GM12878 (cell line): ENCODE measurements around the gene DDIT3. TPM values are rescaled to one million over a fixed set of nuclear protein-coding genes. Genes with fewer than 3 reads are reported as not detected.

Experiments used
- CREM ChIP-seq: IDR thresholded peaks from 2 replicates; pipeline ENCODE4 v1.6.1; 2014; ENCODE audit warnings: antibody characterized with exemption, low read depth
- ETV6 ChIP-seq, 2 experiments: fragments of 450-650 bp in 1 of 2; IDR thresholded peaks in 1 of 2; conservative IDR thresholded peaks in 1 of 2; 2 replicates each; pipeline ENCODE4 v1.6.1; 2014; ENCODE audit warnings: antibody characterized with exemption in 1 of 2, borderline replicate concordance in 1 of 2, low read depth in 1 of 2, mild to moderate bottlenecking in 1 of 2, moderate library complexity in 1 of 2
- EZH2 ChIP-seq: IDR thresholded peaks from 2 replicates; pipeline ENCODE4 v1.6.1; 2012; ENCODE audit warnings: low read depth, mild to moderate bottlenecking, control low read depth, inconsistent platforms, low read length, borderline replicate concordance; ENCODE audit not compliant: control insufficient read depth
- IRF4 ChIP-seq: IDR thresholded peaks from 2 replicates; pipeline ENCODE4 v1.6.1; 2011; ENCODE audit warnings: low read depth, low read length
- NR2F1 ChIP-seq: fragments of 450-650 bp; conservative IDR thresholded peaks from 2 replicates; pipeline ENCODE4 v1.6.1; 2017; ENCODE audit warnings: mild to moderate bottlenecking
- PKNOX1 ChIP-seq: fragments of 450-650 bp; IDR thresholded peaks from 2 replicates; pipeline ENCODE4 v1.6.1; 2016; ENCODE audit warnings: mild to moderate bottlenecking
- ZNF207 ChIP-seq: fragments of 450-650 bp; IDR thresholded peaks from 2 replicates; pipeline ENCODE4 v1.6.1; 2014; ENCODE audit warnings: antibody characterized with exemption, mild to moderate bottlenecking, borderline replicate concordance
- ZZZ3 ChIP-seq: IDR thresholded peaks from 2 replicates; pipeline ENCODE4 v1.6.1; 2011; ENCODE audit warnings: low read depth; ENCODE audit not compliant: control insufficient read depth, insufficient read length
- polyA plus RNA-seq, 11 experiments: library from polyadenylated mRNA; depleted of rRNA in 4 of 11; unstranded in 6 of 11; stranded (reverse) in 5 of 11; fragments of >200 nt; fragmentation: Nextera tagmentation in 4 of 11; fragmentation: Illumina TruSeq in 1 of 11; extraction: Ambion mirVana in 4 of 11; extraction: Trizol in 1 of 11; gene quantifications; 1 replicate in 1 of 11; 2 replicates in 10 of 11; pipeline versions ENCODE4 v1.2.1 to v1.2.3, GENCODE V29; 2011 to 2016; ENCODE audit warnings: inconsistent platforms in 2 of 11, missing spikeins in 2 of 11, low read depth in 1 of 11
- total RNA-seq, 4 experiments: library from RNA; depleted of rRNA in 3 of 4; stranded (reverse); fragments of >200 nt in 3 of 4; fragmentation: Illumina TruSeq in 1 of 4; extraction: Trizol in 1 of 4; gene quantifications; 2 replicates each; pipeline versions ENCODE4 v1.2.1 to v1.2.3, GENCODE V29; 2013 to 2021
- TF ChIP-seq, protein P1 (sequence below): fragments of 450-650 bp; IDR thresholded peaks from 2 replicates; pipeline ENCODE4 v1.6.1; 2017; ENCODE audit warnings: antibody characterized with exemption, mild to moderate bottlenecking, moderate library complexity
- TF ChIP-seq, protein P2 (sequence below): IDR thresholded peaks from 2 replicates; pipeline ENCODE4 v1.6.1; 2012; ENCODE audit warnings: mild to moderate bottlenecking, low read depth, low read length
- TF ChIP-seq, protein P3 (sequence below): fragments of 450-650 bp; IDR thresholded peaks from 2 replicates; pipeline ENCODE4 v1.6.1; 2017; ENCODE audit warnings: mild to moderate bottlenecking, moderate library complexity
- TF ChIP-seq, protein P4 (sequence below): fragments of 450-650 bp; IDR thresholded peaks from 2 replicates; pipeline ENCODE4 v1.6.1; 2018; ENCODE audit warnings: mild to moderate bottlenecking, low read depth, moderate library complexity; ENCODE audit not compliant: partially characterized antibody

Gene DDIT3
- total and polyA plus RNA-seq, 10 of the 15 experiments (the other 5 are each of a cell fraction or from before 2014, with no cell fraction given), result 9.2 to 28.9 (median 15.5) TPM

DNA sequence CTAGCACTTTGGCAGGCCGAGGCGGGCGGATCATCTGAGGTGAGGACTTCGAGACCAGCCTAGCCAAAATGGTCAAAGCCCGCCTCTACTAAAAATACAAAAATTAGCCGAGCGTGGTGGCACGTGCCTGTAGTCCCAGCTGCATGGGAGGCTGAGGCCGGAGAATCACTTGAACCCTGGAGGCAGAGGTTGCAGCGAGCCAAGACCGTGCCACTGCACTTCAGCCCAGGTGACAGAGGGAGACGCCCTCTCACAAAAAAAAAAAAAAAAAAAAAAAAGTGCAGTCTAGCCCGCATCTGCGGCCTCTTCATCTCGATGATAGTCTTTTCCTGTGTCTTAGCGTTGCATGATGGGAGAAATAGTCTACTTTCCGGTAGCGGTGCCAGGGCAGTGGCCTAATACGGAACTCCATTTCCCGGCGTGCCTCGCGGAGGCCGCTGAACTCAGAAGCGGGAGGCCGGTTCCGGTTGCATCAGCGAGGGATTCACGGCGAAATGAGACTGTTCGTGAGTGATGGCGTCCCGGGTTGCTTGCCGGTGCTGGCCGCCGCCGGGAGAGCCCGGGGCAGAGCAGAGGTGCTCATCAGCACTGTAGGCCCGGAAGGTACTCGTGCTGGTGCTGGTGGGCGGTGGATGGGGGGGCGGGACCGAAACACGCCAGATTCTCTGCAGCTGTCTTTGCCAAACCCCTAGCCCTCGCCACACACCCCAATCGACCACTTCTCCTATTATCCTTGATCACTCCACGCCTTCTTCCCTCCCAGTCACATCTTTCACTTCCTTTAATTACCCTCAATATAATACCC is 32.5 kb downstream of the DDIT3 start, which contains the start of gene MARS1 (continued):
- TF ChIP-seq, protein P1, sequence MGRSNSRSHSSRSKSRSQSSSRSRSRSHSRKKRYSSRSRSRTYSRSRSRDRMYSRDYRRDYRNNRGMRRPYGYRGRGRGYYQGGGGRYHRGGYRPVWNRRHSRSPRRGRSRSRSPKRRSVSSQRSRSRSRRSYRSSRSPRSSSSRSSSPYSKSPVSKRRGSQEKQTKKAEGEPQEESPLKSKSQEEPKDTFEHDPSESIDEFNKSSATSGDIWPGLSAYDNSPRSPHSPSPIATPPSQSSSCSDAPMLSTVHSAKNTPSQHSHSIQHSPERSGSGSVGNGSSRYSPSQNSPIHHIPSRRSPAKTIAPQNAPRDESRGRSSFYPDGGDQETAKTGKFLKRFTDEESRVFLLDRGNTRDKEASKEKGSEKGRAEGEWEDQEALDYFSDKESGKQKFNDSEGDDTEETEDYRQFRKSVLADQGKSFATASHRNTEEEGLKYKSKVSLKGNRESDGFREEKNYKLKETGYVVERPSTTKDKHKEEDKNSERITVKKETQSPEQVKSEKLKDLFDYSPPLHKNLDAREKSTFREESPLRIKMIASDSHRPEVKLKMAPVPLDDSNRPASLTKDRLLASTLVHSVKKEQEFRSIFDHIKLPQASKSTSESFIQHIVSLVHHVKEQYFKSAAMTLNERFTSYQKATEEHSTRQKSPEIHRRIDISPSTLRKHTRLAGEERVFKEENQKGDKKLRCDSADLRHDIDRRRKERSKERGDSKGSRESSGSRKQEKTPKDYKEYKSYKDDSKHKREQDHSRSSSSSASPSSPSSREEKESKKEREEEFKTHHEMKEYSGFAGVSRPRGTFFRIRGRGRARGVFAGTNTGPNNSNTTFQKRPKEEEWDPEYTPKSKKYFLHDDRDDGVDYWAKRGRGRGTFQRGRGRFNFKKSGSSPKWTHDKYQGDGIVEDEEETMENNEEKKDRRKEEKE, result no peak
- TF ChIP-seq EZH2 (no peak), CREM (peak; percentile 85), ZNF207 (peak; percentile 55; the same call in 1 of the 2 replicates), ETV6 (conservative IDR thresholded peaks at IDR 0.05 in 1 of 2, IDR thresholded peaks at IDR 0.05 in 1 of 2; ENCODE audit: borderline replicate concordance in 1 of 2, low read depth in 1 of 2) (no peak), IRF4 (no peak), ZZZ3 (no peak), PKNOX1 (peak; percentile 46; the same call in 1 of the 2 replicates), NR2F1 (no peak)
- TF ChIP-seq, protein P2, sequence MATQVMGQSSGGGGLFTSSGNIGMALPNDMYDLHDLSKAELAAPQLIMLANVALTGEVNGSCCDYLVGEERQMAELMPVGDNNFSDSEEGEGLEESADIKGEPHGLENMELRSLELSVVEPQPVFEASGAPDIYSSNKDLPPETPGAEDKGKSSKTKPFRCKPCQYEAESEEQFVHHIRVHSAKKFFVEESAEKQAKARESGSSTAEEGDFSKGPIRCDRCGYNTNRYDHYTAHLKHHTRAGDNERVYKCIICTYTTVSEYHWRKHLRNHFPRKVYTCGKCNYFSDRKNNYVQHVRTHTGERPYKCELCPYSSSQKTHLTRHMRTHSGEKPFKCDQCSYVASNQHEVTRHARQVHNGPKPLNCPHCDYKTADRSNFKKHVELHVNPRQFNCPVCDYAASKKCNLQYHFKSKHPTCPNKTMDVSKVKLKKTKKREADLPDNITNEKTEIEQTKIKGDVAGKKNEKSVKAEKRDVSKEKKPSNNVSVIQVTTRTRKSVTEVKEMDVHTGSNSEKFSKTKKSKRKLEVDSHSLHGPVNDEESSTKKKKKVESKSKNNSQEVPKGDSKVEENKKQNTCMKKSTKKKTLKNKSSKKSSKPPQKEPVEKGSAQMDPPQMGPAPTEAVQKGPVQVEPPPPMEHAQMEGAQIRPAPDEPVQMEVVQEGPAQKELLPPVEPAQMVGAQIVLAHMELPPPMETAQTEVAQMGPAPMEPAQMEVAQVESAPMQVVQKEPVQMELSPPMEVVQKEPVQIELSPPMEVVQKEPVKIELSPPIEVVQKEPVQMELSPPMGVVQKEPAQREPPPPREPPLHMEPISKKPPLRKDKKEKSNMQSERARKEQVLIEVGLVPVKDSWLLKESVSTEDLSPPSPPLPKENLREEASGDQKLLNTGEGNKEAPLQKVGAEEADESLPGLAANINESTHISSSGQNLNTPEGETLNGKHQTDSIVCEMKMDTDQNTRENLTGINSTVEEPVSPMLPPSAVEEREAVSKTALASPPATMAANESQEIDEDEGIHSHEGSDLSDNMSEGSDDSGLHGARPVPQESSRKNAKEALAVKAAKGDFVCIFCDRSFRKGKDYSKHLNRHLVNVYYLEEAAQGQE, result no peak
- TF ChIP-seq, protein P3, sequence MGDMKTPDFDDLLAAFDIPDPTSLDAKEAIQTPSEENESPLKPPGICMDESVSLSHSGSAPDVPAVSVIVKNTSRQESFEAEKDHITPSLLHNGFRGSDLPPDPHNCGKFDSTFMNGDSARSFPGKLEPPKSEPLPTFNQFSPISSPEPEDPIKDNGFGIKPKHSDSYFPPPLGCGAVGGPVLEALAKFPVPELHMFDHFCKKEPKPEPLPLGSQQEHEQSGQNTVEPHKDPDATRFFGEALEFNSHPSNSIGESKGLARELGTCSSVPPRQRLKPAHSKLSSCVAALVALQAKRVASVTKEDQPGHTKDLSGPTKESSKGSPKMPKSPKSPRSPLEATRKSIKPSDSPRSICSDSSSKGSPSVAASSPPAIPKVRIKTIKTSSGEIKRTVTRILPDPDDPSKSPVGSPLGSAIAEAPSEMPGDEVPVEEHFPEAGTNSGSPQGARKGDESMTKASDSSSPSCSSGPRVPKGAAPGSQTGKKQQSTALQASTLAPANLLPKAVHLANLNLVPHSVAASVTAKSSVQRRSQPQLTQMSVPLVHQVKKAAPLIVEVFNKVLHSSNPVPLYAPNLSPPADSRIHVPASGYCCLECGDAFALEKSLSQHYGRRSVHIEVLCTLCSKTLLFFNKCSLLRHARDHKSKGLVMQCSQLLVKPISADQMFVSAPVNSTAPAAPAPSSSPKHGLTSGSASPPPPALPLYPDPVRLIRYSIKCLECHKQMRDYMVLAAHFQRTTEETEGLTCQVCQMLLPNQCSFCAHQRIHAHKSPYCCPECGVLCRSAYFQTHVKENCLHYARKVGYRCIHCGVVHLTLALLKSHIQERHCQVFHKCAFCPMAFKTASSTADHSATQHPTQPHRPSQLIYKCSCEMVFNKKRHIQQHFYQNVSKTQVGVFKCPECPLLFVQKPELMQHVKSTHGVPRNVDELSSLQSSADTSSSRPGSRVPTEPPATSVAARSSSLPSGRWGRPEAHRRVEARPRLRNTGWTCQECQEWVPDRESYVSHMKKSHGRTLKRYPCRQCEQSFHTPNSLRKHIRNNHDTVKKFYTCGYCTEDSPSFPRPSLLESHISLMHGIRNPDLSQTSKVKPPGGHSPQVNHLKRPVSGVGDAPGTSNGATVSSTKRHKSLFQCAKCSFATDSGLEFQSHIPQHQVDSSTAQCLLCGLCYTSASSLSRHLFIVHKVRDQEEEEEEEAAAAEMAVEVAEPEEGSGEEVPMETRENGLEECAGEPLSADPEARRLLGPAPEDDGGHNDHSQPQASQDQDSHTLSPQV, result no peak
- TF ChIP-seq, protein P4, sequence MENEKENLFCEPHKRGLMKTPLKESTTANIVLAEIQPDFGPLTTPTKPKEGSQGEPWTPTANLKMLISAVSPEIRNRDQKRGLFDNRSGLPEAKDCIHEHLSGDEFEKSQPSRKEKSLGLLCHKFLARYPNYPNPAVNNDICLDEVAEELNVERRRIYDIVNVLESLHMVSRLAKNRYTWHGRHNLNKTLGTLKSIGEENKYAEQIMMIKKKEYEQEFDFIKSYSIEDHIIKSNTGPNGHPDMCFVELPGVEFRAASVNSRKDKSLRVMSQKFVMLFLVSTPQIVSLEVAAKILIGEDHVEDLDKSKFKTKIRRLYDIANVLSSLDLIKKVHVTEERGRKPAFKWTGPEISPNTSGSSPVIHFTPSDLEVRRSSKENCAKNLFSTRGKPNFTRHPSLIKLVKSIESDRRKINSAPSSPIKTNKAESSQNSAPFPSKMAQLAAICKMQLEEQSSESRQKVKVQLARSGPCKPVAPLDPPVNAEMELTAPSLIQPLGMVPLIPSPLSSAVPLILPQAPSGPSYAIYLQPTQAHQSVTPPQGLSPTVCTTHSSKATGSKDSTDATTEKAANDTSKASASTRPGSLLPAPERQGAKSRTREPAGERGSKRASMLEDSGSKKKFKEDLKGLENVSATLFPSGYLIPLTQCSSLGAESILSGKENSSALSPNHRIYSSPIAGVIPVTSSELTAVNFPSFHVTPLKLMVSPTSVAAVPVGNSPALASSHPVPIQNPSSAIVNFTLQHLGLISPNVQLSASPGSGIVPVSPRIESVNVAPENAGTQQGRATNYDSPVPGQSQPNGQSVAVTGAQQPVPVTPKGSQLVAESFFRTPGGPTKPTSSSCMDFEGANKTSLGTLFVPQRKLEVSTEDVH, result peak; percentile 78
